Measurements from ENCODE around the gene WNT7B. TPM values are rescaled to one million over a fixed set of nuclear protein-coding genes. Genes with fewer than 3 reads are reported as not detected.

WNT7B gene
- total RNA-seq, 1 experiment from 2014 or later = 95.0 TPM

DNA sequence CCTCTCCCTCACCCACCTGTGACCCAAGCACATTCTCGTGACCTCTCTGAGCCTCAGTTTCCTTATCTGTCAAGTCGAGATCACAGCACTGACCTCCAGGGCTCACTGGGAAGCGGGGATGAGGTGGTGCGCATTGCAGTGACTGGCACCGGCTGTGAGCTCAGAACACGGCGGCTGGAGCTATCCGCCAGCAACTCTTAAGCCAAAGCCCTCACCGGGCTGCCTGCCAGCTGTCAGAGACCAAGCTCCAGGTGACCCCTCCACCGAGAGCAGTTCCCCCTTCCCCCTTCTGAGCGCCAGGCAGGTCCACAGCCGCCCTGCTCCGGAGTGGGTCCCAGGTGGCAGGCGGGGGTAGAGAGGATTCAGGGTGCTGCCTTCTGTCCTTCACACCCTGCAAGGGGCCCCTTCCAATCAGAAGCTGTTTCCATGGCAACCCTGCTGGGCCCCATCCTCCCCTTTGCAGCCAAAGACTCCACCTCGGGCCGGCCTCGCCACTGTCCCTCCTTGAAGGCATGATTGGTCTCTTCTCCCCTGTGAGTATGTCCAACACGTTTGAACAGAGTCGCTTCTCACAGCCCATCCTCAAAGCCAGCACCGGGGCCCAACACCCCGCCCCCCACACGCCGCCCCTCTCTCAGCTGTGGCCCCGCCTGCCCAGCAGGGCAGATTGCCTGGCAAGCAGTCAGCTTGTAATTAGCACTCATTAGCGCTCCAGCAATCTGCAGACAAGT lies 98.7 kb downstream of the WNT7B start:
- in situ Hi-C loops (cut with HindIII; ENCODE audit: low pct_unique_long_range_greater_than_20kb, low sequenced_read_pairs) = no loop called here
- DNase-seq (ENCODE audit: low read depth) = no peak

DNA sequence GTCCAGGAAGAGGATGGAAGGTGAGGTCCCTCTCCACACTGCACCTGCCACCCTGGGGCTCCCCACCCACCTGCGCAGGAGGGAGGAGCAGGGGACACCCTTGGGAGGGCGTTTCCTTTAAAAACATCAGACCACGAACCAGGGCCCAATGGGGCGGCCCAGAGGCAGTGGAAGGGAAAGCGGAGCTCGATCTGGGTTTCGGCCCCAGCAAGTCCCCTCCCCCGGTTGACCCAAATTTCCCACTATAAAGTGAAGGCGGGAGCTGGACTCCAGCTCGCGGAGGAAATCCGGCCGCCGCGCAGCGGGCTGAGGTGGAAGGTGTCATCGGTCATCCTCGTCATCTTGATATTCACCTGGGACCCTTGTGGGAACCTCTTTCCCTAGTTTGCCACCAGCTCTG lies 99.3 kb downstream of the WNT7B start:
- DNase-seq (ENCODE audit: low read depth) = no peak
- in situ Hi-C loops (cut with HindIII; ENCODE audit: low pct_unique_long_range_greater_than_20kb, low sequenced_read_pairs) = no loop called here

DNA sequence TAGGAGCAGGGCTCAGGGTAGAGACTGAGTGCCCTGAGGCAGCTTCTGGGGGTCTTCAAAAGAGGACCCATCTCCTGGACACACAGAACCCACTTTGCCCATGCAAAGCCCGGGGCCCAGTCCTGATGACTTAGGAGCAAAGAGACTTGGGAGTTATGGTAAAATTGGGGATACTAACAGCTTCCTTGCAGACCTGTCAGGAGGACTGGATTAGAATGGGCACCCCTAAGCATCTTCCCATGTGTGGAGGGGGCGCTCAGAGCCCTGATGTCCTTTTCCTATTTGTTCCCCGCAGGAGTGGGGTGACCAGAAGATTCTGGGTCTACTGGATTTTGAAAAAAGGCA lies 100.0 kb downstream of the WNT7B start:
- in situ Hi-C loops (cut with HindIII; ENCODE audit: low pct_unique_long_range_greater_than_20kb, low sequenced_read_pairs) = no loop called here
- no peak for DNase-seq (ENCODE audit: low read depth)

DNA sequence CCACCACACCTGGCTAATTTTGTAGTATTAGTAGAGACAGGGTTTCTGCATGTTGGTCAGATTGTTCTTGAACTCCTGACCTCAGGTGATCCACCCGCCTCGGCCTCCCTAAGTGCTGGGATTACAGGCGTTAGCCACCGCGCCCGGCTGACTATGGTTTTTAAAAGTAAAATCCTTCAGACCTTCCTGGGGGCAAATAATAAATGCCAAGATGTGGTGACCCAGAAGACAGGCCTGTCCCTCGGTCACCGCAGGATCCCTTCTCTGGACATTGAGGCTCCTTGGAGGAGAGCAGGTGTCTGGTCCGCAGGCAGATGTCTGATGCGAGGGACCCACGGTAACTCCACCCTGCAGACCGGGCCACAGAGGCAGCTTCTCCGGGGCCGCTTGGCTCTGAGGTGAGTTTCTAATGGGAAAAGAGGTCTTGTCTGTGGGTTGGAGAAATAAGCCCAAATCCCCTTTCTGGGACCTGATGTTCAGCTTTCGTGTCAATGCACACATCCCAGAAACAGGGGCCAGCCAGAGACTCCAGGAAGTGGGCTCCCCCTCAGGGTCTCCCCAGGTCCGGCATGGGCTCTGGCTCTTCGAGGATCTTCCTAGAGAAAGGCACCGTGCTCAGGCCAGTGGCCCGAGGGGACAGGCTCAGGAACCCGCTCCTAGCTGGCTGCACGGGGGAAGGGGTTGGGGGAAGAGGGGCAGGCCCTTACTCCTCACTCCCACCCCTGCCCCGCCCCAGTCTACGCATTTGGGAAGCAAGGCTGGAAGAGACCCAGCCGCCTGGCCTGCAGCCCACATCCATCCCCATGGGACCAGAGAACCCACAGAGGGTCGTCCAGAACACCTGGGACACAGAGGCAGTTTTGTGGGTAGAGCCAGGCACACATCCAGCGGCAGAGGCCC lies 100.6 kb downstream of the WNT7B start:
- DNase-seq (ENCODE audit: low read depth) = no peak
- in situ Hi-C loops (cut with HindIII; ENCODE audit: low pct_unique_long_range_greater_than_20kb, low sequenced_read_pairs) = no loop called here

DNA sequence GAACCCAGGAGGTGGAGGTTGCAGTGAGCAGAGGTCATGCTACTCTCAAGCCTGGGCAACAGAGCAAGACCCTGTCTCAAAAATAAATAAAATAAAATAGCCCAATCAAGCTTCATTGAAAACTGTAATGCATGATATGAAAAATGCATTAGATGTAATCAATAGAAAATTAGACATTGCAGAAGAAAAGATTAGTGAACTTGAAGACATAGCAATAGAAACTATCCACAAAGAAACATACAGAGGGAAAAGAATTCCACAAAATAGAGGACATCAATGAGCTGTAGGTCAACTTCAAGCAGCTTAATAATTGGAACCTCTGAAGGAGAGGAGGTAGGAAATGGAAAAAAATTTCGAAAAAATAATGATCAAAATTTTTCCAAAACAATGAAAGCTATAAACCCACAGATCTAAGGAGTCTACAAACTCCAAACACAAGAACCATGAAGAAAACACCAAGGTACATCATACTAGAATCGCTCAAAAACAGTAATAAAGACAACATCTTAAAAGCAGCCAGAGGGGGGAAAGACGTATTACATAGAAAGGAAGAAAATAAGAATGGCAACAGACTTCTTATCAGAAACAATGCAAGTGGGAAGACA lies 104.2 kb downstream of the WNT7B start:
- no peak for DNase-seq (ENCODE audit: low read depth)
- in situ Hi-C loops (cut with HindIII; ENCODE audit: low pct_unique_long_range_greater_than_20kb, low sequenced_read_pairs) = no loop called here

DNA sequence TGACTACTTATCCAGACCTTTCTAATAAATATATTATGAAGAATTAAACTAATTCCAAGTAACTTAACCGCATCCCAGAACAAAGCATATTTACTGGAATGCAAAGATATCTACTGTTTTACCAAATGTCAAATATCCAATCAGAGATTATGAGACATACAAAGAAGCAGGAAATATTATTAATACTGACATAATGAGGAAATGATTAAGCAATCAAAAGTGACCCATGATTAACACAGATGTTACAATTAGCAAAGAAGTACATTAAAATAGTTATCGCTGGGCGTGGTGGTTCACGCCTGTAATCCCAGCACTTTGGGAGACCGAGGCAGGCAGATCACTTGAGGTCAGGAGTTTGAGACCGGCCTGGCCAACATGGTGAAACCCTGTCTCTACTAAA lies 105.2 kb downstream of the WNT7B start:
- DNase-seq (ENCODE audit: low read depth) = no peak
- in situ Hi-C loops (cut with HindIII; ENCODE audit: low pct_unique_long_range_greater_than_20kb, low sequenced_read_pairs) = no loop called here

Other genes with a start within 250 kb of the WNT7B start
- gene PPARA, start 173.4 kb upstream of the WNT7B start, total RNA-seq (2014; rRNA removed; shearing (Covaris generic); ENCODE audit: low replicate concordance) = 7.0 and 9.6 TPM in 2 replicates